Activated T-cell treated with anti-CD3 and anti-CD28 coated beads, Interleukin-2, amount 50 U/mL, for 48 hours (primary cell): ENCODE measurements around the gene MTERF4.

Experiments
- DNase-seq, 2 experiments: peaks; one replicate each; pipeline ENCODE4 v3.0.0-alpha.2; 2020

MTERF4 gene

DNA sequence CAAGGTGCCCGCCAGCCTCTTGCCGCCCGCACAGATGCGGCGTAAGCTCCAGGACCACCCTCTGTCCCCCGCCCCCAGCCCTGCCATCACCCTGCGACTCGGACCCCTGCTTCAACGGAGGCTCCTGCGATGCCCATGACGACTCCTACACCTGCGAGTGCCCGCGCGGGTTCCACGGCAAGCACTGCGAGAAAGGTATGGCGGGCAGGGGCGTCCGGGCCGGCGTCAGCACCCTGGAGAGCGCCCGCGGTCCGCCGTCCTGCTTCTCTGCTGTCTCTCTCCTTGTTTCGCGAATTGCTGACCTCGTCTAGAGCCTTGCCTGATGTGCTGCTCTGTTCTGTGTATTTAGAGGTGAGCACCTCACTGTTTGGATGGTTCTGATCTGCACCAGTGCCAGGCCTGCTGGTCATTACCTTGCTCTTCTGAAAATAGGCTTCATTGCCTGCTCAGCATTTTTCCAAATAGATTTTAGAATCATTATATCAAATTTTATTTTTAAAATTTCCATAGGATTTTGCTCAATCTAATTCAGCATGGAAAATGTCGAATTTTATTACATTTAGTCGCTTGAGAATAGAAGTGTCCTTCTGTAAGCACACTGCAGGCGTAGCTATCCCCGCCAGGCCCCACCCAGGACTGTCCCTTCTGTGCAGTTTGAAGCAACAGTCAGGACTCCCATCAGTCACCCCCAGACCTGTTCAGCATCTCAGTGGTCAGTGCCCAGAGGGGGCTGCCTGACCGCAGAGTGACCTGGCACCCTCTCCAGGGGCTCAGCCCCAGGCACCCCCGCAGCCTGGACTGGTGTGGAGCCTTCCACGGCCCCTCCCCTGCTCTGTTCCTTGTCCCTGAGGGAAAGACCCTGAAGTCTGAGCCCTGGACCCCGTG is 52.1 kb downstream of the MTERF4 start:
- DNase-seq: peak in 1 of 2 experiments; percentile 17

GRCh38 chr2:241048949-241049343 is 53.1 kb downstream of the MTERF4 start:
- DNase-seq: no peak

- no peak for DNase-seq
These were observed 53.7 kb downstream of the MTERF4 start for GRCh38 chr2:241048149-241048948.

GRCh38 chr2:241047253-241048010 is 54.7 kb downstream of the MTERF4 start:
- DNase-seq: no peak
